GM18517 (cell line): ENCODE measurements around the gene XCR1.
"Not testable (repeated sequence)": the region's sequence is repeated elsewhere in the genome, so short reads cannot be mapped to it uniquely, and the experiment has no call there.

ENCODE experiments used
- ATAC-seq: cut with Tn5 transposase; IDR thresholded peaks from one replicate; pipeline ENCODE4 v1.9.1; 2021; ENCODE audit warnings: mild to moderate bottlenecking, moderate library complexity; ENCODE audit not compliant: unreplicated experiment

XCR1 gene

DNA sequence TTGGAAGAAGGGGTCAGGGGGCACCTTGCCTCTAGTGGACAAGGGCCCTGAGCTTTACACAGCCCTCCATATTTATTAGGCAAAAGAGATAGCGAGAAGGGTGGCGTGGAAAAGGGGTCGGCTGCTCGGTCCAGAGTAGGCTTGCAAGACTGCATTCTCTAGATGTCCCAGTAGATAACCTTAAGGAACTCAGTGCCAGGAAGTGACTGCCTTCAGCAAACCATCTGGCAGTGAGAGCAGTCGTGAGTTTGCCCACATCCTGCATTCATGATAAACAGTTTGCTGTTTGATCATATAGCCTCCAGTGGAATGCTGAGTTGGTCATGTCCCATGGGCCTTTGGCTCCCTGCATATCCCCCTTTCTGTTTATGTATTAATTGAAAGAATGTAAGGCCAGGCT, 18.9 kb upstream of the XCR1 start:
- not testable (repeated sequence) for ATAC-seq

GRCh38 chr3:46038916-46039315, 11.6 kb upstream of the XCR1 start:
- no peak for ATAC-seq

GRCh38 chr3:46038071-46038470, 10.8 kb upstream of the XCR1 start:
- ATAC-seq = not testable (repeated sequence)

GRCh38 chr3:46036191-46036590, 8.9 kb upstream of the XCR1 start:
- ATAC-seq = no peak

GRCh38 chr3:46031747-46032146, 4.5 kb upstream of the XCR1 start:
- ATAC-seq = no peak

DNA sequence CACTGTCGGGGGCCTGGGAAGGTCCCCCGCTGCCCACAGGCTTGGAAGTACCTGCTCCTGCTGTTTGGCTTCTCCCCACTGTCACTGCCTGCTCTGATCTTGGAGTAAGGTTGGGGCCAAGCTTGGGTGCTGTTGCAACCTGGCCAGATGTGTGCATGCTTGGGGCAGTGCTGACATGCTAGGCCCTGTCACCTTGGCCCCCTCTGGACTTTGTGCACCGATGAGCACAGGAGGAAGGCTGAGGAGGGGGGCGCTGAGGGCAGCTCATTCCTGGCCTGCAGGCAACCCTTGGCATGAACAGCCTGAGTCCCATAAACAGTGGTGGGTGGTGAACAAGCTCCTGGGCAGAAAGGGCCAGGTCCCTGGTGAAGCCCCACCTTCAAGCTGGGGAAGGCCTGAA, 4.0 kb upstream of the XCR1 start:
- no peak for ATAC-seq

DNA sequence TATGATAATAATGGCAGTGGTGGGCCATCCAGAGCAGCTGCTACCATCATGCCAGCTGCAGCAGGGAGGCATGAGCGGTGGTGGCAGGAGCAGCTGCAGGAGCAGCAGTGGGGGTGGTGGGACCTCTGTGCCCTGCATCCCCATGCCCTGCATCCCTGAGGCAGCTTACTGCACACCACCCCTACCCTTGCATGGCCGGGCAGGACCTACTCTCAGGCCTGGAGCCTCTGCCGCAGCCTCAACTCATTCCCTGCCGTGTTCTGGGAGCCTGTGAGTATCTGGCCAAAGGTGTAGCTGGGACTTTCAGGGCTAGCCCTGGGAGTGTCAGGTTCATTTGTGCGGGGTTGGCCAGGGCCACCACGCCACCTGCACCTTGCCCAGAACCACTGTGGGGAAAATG, 3.3 kb upstream of the XCR1 start:
- ATAC-seq = no peak

DNA sequence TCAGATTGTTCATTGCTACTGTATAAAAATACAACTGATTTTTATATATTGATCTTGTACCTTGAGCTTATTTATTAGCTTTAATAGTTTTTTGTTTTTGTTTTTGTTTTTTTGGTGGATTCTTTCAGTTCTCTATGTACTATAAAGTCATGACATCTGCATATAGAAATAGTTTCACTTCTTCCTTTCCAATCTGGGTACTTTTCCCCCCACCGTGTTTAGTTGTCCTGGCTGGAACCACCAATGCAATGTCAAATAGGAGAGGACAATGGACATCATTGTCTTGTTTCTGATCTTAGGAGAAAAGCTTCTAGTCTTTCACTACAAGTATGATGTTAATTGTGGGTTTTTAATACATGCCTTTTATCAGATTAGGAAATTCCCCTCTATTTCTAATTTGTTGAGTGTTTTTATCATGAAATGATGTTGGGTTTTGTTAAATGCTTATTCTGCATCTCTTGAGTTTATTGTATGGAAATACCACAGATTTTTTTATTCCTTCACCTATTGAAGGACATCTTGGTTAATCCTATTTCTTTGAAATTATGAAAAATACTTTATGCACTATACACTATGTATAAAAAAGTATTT, 2.8 kb upstream of the XCR1 start:
- ATAC-seq = no peak

DNA sequence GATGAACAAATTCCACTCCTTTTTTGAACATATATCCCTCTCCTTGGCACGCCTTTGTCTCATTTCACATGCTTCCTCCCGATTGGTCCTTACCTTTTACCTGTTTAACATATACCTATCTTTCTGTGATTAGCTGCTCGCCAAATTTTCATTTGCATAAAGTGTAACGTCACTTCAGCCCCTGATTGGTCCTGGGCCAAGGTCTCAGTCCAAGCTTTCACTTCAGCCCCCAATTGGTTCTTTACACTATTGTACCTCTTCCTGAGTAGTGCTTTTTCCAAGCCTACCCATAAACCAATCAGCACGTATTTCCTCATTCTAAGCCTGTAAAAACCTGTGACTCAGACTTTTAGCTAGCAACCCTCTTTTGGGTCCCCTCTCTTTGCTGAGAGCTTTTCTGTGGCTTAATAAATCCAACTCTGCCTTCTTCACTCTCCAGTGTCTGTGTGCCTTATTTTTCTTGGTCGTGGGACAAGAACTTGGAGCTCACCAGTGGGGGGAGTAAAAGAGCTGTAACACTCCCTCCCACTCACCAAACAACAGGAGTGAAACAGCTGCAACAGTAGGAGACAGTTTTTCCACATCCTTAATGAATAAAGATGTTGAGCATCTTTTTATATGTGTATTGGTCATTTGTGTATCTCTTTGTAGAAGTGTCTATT, 584 bp upstream of the XCR1 start:
- ATAC-seq = no peak

GRCh38 chr3:46025139-46025538, 2.1 kb downstream of the XCR1 start:
- ATAC-seq = no peak

GRCh38 chr3:46024131-46024530, 3.2 kb downstream of the XCR1 start:
- no peak for ATAC-seq

DNA sequence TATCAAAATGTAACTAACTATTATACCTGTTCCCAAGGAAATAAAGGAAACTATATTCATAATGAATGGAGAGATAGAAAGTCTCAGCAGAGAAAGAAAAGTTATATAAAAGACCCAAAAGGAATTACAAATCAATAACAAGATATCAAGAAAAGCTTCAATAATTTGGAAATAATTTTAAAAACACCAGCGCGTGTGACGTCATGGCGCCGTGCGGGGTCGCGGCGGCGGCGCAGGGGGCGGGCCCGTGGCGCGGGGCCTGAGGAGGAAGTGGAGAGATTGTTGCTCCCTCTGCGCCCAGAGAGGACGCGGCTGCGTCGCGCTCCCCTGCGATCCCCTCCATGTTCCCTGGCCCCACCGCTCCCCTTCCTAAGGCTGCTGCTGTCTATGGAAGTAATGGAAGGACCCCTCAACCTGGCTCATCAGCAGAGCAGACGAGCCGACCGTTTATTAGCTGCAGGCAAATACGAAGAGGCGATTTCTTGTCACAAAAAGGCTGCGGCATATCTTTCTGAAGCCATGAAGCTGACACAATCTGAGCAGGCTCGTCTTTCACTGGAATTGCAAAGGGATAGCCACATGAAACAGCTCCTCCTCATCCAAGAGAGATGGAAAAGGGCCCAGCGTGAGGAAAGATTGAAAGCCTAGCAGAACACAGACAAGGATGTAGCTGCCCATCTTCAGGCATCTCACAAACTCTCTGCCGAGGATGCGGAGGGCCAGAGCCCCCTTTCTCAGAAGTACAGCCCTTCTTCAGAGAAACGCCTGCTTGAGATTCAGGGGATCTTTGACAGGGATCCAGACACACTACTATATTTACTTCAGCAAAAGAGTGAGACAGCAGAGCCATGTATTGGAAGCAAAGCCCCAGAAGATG, 4.1 kb downstream of the XCR1 start:
- ATAC-seq = no peak

DNA sequence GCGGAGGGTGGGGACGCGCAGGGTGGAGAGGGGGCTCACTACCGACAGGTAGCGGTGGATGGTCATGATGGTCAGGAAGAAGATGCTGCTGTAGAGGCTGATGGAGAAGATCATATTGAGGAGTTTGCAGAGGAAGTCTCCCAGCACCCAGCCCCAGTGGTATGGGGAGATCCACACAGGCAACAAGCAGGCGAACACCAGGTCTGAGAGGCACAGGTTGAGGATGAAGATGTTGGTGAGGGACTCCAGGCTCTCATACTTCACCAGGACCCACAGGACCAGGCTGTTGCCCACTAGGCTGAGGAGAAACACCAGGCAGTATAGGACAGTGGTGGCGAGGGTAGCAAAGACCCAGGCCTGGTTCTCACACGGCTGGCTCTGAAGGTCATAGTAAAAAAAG, 5.8 kb downstream of the XCR1 start:
- ATAC-seq = no peak

DNA sequence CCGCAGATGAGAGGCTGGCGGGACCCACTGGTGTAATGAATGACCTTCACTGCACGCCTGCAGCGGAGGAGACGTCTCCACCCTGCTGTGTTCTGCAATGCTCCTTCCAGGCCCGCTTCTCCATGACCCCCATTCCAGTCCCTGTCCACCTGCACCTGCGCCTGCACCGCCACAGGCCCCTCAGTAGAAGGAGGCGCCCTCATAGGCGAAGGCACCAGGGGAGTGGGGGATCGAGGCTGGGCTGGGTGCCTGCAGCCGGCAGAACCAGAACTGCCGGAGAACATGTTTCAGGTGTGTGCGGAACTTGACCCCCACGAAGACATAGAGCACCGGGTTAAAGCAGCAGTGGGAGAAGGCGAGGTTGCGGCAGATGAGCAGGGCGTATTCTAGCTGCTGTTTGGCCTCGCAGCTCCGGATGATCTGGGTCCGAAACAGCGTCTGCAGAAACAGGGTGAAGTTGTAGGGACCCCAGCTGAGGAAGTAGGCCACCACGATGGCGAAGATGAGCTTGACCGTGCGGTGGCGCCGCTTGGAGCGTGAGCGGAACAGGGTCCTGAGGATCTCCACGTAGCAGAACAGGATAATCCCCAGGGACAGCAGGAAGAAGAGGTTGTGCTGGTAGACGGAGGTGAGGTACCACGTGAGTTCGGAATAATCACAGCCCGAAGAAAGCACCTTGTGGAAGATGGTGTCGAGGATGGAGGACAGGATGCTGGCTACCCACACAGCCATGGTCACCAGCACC, 6.3 kb downstream of the XCR1 start:
- no peak for ATAC-seq

GRCh38 chr3:46019707-46020106, 7.6 kb downstream of the XCR1 start:
- ATAC-seq = no peak

DNA sequence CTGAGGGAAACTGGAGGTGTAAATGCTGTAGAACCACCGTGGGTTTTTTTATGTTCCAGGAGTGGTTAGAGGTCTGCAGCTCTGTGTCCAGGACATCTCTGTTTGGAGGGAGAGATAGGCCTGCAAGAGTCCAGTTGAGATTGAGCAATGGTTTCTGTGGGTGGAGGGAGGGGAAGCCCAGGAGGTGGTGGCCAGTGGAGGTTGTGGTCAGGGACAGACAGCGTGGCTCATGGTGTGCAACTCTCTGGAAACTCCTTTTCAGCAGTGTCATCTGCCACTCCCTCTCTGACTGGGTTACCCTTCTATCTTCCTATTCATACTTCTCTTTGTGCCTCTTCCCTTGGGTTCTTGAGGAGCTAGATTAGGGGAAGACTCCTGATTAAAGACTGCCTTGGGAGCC, 9.6 kb downstream of the XCR1 start:
- no peak for ATAC-seq

DNA sequence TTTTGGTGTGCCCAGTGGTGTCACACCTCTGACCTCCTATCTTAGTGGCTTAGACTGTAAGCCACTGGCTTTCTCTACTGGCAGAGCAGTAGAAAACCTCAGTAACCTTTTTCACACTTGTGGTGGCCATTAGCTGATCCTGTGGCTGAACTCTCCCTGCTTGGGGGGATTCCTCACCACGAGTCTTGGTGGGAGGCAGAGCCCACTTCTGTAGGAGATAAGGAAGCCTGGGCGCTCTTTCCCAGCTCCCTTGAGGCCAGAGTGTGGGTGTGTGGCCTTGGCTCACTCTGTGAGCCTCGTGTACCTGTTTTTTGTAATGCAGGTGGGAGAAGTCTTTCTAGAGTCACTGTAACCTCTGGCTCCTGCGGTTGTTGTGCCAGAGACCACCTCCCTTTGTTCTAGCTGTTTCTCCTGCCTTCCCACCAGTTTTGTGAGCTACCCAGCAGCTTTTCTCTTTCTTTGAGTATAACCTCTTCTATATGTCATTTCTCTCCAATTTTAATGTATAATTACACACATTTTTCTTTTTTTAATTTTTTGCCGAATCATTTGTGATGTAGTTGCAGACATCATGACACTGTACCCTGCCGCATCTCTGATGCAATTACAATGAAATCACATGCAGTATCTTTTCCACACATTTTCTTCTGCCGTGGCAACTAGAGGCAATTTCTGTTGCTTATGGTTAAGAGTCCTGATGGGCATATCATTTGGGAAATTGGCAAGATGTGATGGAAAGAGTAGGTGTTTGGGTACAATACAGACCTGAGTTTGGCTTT, 13.8 kb downstream of the XCR1 start:
- no peak for ATAC-seq

DNA sequence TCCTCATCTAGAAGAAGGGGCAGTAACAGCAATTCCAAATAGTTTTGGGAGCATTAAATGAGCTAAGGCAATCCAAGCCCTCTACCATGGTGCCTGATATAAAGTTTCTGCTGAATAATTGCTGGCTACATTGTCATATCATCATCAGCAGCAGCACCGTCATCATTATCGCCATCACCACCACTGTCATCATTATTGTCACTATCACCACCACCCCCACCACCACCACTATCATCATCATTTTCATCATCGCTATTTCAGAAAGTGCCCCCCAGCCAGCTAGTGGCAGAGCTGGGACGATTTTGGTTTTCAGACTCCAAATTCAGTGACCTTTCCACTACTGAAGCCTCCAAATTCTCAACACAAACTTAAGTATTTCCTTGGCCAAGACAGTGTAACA, 15.0 kb downstream of the XCR1 start:
- no peak for ATAC-seq

GRCh38 chr3:46010519-46011113, 16.7 kb downstream of the XCR1 start:
- ATAC-seq = no peak

DNA sequence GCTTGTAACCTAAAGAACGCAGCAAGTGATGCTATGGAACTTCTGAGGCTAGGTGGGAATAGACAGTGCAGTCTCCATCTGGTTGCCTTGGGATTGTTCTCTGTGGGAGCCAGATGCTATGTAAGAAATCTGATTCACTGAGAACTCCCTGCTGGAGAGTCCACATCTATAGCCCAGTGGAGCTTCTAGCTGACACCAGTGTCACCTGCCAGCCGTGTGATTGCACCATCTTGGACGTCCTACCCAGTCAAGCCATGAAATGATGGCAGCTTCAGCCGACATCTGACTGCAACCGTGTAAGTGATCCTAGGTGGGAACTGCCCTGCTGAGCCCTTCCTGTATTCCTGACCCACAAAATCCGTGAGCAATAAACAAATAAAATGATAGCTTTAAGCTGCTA, 19.2 kb downstream of the XCR1 start:
- ATAC-seq = no peak
